Skeletal muscle tissue (tissue), 4 donors: ENCODE measurements around the gene FAM174B. TPM values are rescaled to one million over a fixed set of nuclear protein-coding genes. Genes with fewer than 3 reads are reported as not detected.

Source experiments
- H3K27ac ChIP-seq: one replicate; pipeline ENCODE4 v1.7.0; 2013; ENCODE audit warnings: mild to moderate bottlenecking, low read depth, low read length, inconsistent platforms
- H3K27me3 ChIP-seq, 3 donors: one replicate each; pipeline ENCODE4 v1.7.0; 2013; ENCODE audit warnings: low read length in 3 of 3; ENCODE audit not compliant: control insufficient read depth in 3 of 3, insufficient read depth in 3 of 3
- H3K36me3 ChIP-seq, 3 donors: one replicate each; pipeline ENCODE4 v1.7.0; 2013; ENCODE audit warnings: low read length in 3 of 3; ENCODE audit not compliant: control insufficient read depth in 3 of 3, insufficient read depth in 3 of 3
- H3K4me1 ChIP-seq, 3 donors: one replicate each; pipeline ENCODE4 v1.7.0; 2013; ENCODE audit warnings: low read length in 3 of 3, mild to moderate bottlenecking in 3 of 3; ENCODE audit not compliant: control insufficient read depth in 3 of 3, insufficient read depth in 3 of 3
- H3K4me3 ChIP-seq, 3 donors: one replicate each; pipeline ENCODE4 v1.7.0; 2013; ENCODE audit warnings: low read length in 3 of 3
- H3K9ac ChIP-seq, 3 donors: one replicate each; pipeline ENCODE4 v1.7.0; 2013; ENCODE audit warnings: low read length in 3 of 3, mild to moderate bottlenecking in 3 of 3, moderate library complexity in 2 of 3, low read depth in 1 of 3
- H3K9me3 ChIP-seq, 3 donors: one replicate each; pipeline ENCODE4 v1.7.0; 2013; ENCODE audit warnings: low read length in 3 of 3; ENCODE audit not compliant: control insufficient read depth in 3 of 3
- total RNA-seq: library from RNA; depleted of rRNA; stranded (reverse); fragments of >200 nt; gene quantifications from one replicate; pipeline ENCODE4 v1.2.3, GENCODE V29; 2014
- donor health status: Osteomylitis.

FAM174B gene
- total RNA-seq, 1 donor from 2014 or later: 8.4 TPM

- no peak overlapping the region for H3K9ac ChIP-seq
- no peak overlapping the region for H3K4me3 ChIP-seq
- H3K36me3 ChIP-seq: no peaks in the 10 kb centered on the region
- no peaks in the 10 kb centered on the region for H3K9me3 ChIP-seq
- H3K27ac ChIP-seq: no peak overlapping the region
- H3K27me3 ChIP-seq: peaks cover 0 to 3% (median 3%) of the 10 kb centered on the region in 3 donors
- H3K4me1 ChIP-seq: peaks cover 0 to 2% (median 2%) of the 10 kb centered on the region in 3 donors
These were observed 75.1 kb downstream of the FAM174B start for GRCh38 chr15:92580521-92580920.

GRCh38 chr15:92579931-92580470 lies 75.6 kb downstream of the FAM174B start:
- no peak overlapping the region for H3K9ac ChIP-seq
- no peak overlapping the region for H3K27ac ChIP-seq
- no peak overlapping the region for H3K4me3 ChIP-seq
- H3K36me3 ChIP-seq: no peaks in the 10 kb centered on the region
- H3K4me1 ChIP-seq: peaks cover 0 to 2% (median 2%) of the 10 kb centered on the region in 3 donors
- H3K27me3 ChIP-seq: peaks cover 0 to 3% (median 3%) of the 10 kb centered on the region in 3 donors
- no peaks in the 10 kb centered on the region for H3K9me3 ChIP-seq

- Histone ChIP-seq H3K9me3 (no peaks in the 10 kb centered on the region), H3K4me3 (no peak overlapping the region), H3K9ac (no peak overlapping the region)
These were observed 76.1 kb downstream of the FAM174B start for GRCh38 chr15:92579486-92579885.

DNA sequence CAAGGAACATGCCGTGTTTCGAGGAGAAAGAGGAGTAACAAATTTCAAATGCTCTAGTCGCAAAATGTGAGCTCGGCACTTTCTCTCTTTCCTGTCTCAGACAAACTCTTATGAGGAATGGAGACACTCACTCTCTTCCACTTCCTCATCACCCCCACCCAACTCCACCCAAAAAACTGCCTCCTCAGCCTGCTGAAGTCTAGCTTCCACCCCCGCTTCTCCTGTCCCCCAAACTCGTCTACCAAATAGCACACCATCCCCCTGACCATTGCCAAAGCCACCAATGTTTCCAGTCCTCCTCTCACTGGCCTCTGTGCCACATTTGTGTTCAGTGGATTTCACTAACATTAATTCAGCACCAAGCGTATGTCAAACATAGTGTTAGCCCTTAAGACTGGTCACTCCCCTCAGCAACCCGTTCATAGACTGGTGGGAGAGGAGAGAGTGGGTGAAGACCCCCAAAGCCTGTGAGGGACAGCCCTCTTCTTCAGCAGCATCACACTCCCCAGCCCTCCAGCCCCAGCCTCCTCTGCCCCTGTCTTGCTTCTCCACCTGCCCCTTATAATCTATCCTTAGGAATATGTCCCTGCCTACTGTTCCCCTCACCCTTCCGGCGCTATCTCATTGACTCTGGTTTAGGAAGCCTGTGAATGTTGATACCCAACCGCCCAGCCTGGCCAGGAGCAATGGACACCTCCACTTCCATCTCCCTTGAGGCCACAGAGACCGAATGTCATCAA lies 77.3 kb downstream of the FAM174B start:
- H3K9ac ChIP-seq: no peak overlapping the region
- no peaks in the 10 kb centered on the region for H3K36me3 ChIP-seq
- H3K9me3 ChIP-seq: no peaks in the 10 kb centered on the region
- H3K4me3 ChIP-seq: no peak overlapping the region
- no peak overlapping the region for H3K27ac ChIP-seq
- peaks cover 0 to 3% (median 0%) of the 10 kb centered on the region in 3 donors for H3K27me3 ChIP-seq
- no peaks in the 10 kb centered on the region for H3K4me1 ChIP-seq

More at GRCh38 chr15:92579486-92579885, 76.1 kb downstream of the FAM174B start:
- Histone ChIP-seq H3K4me1 (peaks cover 0 to 1% (median 1%) of the 10 kb centered on the region in 3 donors), H3K36me3 (no peaks in the 10 kb centered on the region), H3K27me3 (peaks cover 0 to 3% (median 0%) of the 10 kb centered on the region in 3 donors), H3K27ac (no peak overlapping the region)

GRCh38 chr15:92576597-92577200 lies 78.9 kb downstream of the FAM174B start:
- Histone ChIP-seq H3K36me3 (no peaks in the 10 kb centered on the region), H3K9me3 (no peaks in the 10 kb centered on the region), H3K9ac (no peak overlapping the region), H3K27me3 (peaks cover 0 to 5% (median 0%) of the 10 kb centered on the region in 3 donors), H3K4me3 (no peak overlapping the region), H3K4me1 (no peaks in the 10 kb centered on the region), H3K27ac (no peak overlapping the region)

GRCh38 chr15:92574566-92574965 lies 81.0 kb downstream of the FAM174B start:
- Histone ChIP-seq H3K27me3 (peaks cover 0 to 8% (median 0%) of the 10 kb centered on the region in 3 donors), H3K4me1 (peaks cover 0 to 3% (median 0%) of the 10 kb centered on the region in 3 donors), H3K9ac (no peak overlapping the region), H3K9me3 (no peaks in the 10 kb centered on the region), H3K4me3 (no peak overlapping the region), H3K27ac (no peak overlapping the region), H3K36me3 (no peaks in the 10 kb centered on the region)

DNA sequence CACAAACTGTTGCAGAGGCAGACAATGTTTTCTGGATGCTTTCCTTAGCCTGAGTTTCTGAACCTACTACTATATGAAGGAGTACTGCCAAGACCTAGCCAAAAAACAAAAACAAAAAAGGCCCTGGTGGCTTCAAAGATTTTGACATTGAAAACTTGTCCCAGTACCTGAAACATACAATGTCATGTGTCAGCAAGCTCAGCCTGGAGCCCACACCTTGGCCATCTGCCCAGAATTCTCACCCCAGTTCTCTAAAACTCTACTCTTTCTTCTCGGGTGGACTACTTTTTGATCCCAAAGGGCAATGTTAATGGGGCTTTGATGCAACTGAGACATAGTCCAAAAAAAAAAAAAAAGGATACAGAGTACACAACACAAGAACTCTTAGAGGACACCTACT lies 81.4 kb downstream of the FAM174B start:
- H3K4me1 ChIP-seq: peaks cover 0 to 3% (median 0%) of the 10 kb centered on the region in 3 donors
- H3K9ac ChIP-seq: no peak overlapping the region
- H3K9me3 ChIP-seq: no peaks in the 10 kb centered on the region
- H3K4me3 ChIP-seq: no peak overlapping the region
- H3K36me3 ChIP-seq: no peaks in the 10 kb centered on the region
- peaks cover 0 to 8% (median 0%) of the 10 kb centered on the region in 3 donors for H3K27me3 ChIP-seq
- no peak overlapping the region for H3K27ac ChIP-seq

GRCh38 chr15:92571824-92572223 lies 83.8 kb downstream of the FAM174B start:
- H3K27ac ChIP-seq: no peak overlapping the region
- no peak overlapping the region for H3K9ac ChIP-seq
- H3K9me3 ChIP-seq: no peaks in the 10 kb centered on the region
- H3K36me3 ChIP-seq: no peaks in the 10 kb centered on the region
- no peak overlapping the region for H3K4me3 ChIP-seq
- peaks cover 0 to 3% (median 0%) of the 10 kb centered on the region in 3 donors for H3K4me1 ChIP-seq
- peaks cover 0 to 5% (median 0%) of the 10 kb centered on the region in 3 donors for H3K27me3 ChIP-seq

DNA sequence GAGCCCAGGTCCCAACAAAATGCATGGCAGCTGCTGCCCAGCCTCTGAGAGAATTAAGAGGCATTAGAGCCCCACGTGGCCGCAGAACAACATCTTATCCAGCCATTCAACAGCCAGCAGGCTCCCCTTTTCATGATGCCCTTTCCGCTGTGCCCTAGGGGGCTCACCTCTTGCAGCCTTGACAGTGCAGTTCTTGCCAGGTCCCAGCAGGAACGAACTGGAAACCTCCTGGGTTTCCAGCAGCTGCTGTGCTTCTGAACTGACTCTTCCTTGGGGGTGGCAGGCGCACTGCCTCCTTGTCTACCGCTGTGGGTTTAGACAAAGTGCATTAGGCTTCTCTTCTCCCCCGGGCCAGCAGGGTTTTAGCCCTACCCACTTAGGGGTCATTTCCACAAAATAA lies 85.2 kb downstream of the FAM174B start:
- H3K4me1 ChIP-seq: peaks cover 0 to 3% (median 0%) of the 10 kb centered on the region in 3 donors
- H3K4me3 ChIP-seq: no peak overlapping the region
- H3K27me3 ChIP-seq: peaks cover 0 to 5% (median 0%) of the 10 kb centered on the region in 3 donors
- no peaks in the 10 kb centered on the region for H3K36me3 ChIP-seq
- no peak overlapping the region for H3K9ac ChIP-seq
- H3K9me3 ChIP-seq: no peaks in the 10 kb centered on the region
- H3K27ac ChIP-seq: no peak overlapping the region

DNA sequence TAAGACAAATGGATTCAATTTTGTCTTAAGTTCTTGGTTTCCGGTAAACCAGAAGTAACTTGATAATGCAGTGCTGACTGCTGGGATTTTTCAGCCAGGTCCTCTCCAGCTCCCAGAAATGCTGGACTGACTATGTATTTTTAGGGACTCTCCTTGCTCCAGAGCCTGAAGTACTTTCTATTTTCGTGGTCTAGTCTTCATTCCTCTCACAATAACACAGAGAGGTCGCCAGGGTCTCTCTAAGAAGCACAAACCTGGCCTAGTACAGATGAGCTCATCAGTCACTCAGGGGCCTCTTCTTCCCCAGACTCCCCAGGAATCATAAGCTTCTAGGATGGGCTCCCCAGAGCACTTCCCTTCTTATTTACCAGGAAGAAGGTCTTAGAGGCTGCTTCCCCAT lies 85.8 kb downstream of the FAM174B start:
- Histone ChIP-seq H3K36me3 (no peaks in the 10 kb centered on the region), H3K4me1 (peaks cover 0 to 3% (median 0%) of the 10 kb centered on the region in 3 donors), H3K27me3 (peaks cover 0 to 5% (median 0%) of the 10 kb centered on the region in 3 donors), H3K9me3 (no peaks in the 10 kb centered on the region), H3K9ac (no peak overlapping the region), H3K4me3 (no peak overlapping the region), H3K27ac (no peak overlapping the region)
